ENCODE results near the gene EPB41L5.

The EPB41L5 gene

GRCh38 chr2:120223034-120223912 lies 210.4 kb downstream of the EPB41L5 start, which contains the start of gene TMEM185B:
Gene TMEM185B, minus strand, starts transcription at chr2:120223400. Its CDS starts 424 bp downstream, at chr2:120222976.
- peak; percentile 89 for DNase-seq
- TF ChIP-seq GATA1 (IDR thresholded peaks at IDR 0.05; ENCODE audit: low read depth, low read length) (no peak), POLR2A (IDR thresholded peaks at IDR 0.05; ENCODE audit: low read length) (peak; percentile 40)

GRCh38 chr2:120224256-120224655 lies 211.4 kb downstream of the EPB41L5 start:
- no peak for DNase-seq
- no peak for TF ChIP-seq GATA1 (IDR thresholded peaks at IDR 0.05; ENCODE audit: low read depth, low read length)
- TF ChIP-seq POLR2A (IDR thresholded peaks at IDR 0.05; ENCODE audit: low read length), result no peak

- TF ChIP-seq GATA1 (IDR thresholded peaks at IDR 0.05; ENCODE audit: low read depth, low read length), result no peak
- TF ChIP-seq POLR2A (IDR thresholded peaks at IDR 0.05; ENCODE audit: low read length), result no peak
- DNase-seq, result no peak
Measured at GRCh38 chr2:120224735-120225548, 212.1 kb downstream of the EPB41L5 start.

DNA sequence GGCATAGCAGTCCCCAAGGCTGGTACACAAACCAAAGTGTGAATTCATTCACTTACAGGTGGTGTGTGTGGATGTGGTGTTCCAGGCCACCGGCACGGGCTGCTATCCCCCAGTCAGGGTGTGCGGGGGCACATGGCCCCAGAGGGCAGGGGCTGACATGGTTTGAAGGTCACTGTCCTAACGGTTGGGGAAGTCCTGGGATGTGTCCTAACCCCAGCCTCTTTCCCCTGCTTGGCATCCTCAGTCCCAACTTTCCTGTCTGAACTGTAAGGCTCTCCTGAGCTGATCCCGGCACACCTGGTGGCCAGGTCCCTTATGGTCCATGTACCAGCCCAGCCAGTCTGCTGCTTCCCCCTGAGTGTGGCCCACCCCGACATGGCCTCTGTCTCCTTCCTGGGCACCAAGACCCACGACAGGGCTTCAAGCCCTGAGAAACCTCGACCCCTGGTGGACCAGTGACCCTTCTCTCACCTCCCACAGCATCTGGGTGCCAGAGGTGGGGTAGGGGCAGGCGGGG lies 212.7 kb downstream of the EPB41L5 start:
- no peak for TF ChIP-seq GATA1 (IDR thresholded peaks at IDR 0.05; ENCODE audit: low read depth, low read length)
- no peak for TF ChIP-seq POLR2A (IDR thresholded peaks at IDR 0.05; ENCODE audit: low read length)
- no peak for DNase-seq

DNA sequence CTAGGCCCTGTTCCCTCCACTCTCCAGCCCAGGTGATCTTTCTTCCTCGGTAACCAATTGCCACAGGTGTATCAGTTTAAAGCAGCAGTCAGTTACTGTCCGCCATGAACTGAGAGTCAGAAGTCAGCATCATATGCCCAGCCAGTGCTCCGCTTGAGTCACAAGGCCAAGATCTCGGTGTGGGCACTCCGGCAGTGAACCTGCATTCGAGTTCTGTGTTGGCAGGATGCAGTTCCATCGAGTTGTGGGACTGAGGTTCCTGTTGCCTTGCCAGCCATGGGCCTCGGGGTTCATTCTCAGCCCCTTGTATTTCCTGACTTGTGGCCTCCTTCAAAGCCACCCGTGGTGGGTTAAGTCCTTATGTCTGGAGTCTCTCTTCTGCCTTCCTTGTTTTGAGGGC lies 213.4 kb downstream of the EPB41L5 start:
- no peak for DNase-seq
- TF ChIP-seq GATA1 (IDR thresholded peaks at IDR 0.05; ENCODE audit: low read depth, low read length), result no peak
- no peak for TF ChIP-seq POLR2A (IDR thresholded peaks at IDR 0.05; ENCODE audit: low read length)

DNA sequence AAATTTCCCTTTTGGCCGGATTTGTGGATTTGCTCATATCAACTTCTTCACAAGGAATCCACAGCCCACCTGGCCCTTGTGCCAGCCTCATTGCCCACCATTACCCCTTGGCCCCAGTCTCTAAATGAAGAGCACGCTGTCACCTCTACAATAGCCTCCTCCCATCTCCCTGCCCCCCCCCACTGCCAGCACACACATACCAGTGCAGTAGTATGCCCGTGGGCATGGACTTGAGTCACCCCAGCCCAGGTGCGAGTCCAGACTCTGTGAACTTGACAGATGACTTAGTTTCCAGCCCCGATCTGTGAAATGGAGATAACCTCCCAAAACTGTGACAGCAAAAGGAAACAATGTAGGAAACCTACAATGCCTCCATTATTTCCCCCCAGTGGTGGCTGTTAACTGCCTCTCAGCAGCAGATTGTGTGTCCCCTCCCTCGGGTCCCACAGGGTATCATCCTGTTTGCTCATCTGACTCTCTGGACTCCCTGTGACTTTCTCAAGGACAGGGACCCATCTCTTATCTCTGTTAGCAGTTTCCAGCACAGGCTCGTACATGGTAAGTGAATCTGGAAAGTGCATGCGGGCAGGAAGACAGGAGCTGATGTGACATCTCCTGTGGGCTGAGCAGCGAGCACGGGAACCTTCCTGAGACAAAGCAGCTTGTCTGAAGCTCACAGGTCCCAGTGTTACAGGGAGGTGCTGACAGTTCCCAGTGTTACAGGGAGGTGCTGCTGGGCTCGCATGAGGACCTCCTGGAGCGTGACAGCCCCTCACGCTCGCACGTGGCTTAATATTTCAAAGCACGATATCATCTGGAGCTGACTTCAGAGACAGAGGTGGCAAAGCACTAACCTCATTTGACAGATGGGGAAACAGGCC lies 214.5 kb downstream of the EPB41L5 start:
- peak; percentile 34 to 62 for DNase-seq
- TF ChIP-seq POLR2A (IDR thresholded peaks at IDR 0.05; ENCODE audit: low read length) (no peak), GATA1 (IDR thresholded peaks at IDR 0.05; ENCODE audit: low read depth, low read length) (no peak)

DNA sequence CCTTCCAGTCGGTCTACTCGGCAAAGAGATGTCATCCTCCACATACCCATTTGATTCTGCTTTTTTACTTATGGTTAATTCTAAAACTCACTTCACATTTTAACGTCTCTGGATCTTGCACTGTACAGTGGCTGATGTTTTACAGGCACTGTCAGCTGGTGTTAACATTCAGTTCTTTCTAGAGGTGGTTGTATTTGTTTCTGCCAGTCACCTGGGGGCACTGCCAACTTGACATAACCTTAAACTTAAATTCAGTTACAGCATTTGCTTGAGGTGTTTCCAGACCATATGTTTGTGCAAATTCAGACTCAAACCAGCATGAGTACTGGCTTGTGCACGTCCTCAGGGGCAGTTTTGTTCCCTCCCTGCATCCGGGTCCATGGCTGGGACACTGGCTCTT lies 215.6 kb downstream of the EPB41L5 start:
- TF ChIP-seq POLR2A (IDR thresholded peaks at IDR 0.05; ENCODE audit: low read length) (no peak), GATA1 (IDR thresholded peaks at IDR 0.05; ENCODE audit: low read depth, low read length) (no peak)
- DNase-seq, result no peak

All from erythroblast (primary cell).